Stimulated activated CD4-positive, alpha-beta T cell treated with anti-CD3 and anti-CD28 coated beads, Interleukin-2, amount 100 ng/mL, for 24 hours (primary cell): ENCODE measurements around the gene PPP1R9A.

ENCODE experiments used
- DNase-seq, 2 donors: peaks; one replicate each; pipeline ENCODE4 v3.0.0-alpha.2; 2020

PPP1R9A gene

DNA sequence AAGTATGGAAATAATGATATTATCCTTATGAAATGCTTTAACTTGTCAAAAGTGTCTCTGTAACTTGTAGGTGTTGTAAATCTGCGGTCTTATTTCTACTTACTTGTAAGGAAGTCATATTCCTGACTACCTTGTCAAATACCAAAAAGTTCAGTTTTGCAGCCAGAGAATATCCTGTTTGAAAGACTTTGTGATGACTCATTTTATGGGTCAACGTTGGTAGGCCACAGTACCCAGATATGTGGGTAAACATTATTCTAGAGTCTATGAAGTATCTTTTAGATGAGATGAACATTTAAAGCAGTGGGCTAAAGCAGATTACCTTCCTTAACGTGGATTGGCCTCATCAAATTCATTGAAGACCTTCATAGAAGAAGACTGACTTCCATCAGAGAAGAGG is 195.3 kb downstream of the PPP1R9A start:
- DNase-seq: no peak

DNA sequence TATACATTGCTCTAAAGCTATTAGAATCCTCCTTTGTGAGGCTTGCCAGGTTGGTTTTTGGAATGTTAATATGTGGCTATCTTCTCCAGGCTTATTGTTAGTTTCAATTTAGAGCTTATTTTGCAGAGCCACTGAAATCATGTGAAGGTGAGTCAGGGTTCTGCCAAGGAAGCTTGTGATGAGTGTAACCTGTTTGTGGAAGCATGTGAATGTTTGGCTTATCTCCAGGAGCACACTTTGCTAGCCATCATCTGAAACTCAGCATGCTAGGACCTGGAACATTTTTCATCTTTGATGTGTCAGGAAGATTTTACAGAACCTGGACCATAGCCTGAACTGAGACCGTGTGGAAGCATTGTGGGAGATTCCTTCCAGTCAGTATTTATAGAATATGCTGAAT is 197.3 kb downstream of the PPP1R9A start:
- no peak for DNase-seq

DNA sequence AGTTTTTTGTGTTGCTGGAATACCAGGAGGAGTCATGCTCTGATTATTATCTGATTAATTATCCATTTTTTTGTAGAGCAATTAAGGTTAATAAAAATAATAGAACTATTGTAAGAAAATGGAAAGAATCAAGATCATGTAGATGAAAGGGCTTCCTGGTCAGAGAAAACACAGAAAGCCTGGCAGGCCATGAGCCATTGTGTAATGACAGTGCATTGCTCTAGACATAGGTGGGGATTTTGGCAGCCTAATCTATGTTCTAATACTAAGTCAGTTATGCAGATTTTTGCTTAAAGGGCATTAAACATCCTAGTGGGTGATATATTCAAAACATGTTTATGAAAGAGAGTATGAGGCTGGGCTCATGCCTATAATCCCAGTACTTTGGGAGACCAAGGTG is 198.2 kb downstream of the PPP1R9A start:
- DNase-seq: no peak

DNA sequence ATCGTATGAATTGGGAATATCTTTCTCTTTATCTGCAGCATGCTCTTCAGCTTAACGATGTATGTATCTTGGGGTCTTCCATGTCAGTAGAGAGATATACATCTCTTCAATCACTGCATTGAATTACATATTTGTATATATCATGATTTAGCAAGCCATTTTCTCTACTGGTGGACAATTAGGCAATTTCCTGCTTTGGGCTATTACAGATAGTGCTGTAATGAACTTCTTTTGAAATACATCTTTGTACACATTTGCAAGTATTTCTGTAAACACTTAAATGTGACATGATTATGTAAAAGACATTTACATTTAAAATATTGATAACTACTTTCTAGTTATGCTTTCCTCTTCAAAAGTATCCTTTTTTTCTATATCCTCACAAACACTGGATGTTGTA is 199.0 kb downstream of the PPP1R9A start:
- DNase-seq: no peak

DNA sequence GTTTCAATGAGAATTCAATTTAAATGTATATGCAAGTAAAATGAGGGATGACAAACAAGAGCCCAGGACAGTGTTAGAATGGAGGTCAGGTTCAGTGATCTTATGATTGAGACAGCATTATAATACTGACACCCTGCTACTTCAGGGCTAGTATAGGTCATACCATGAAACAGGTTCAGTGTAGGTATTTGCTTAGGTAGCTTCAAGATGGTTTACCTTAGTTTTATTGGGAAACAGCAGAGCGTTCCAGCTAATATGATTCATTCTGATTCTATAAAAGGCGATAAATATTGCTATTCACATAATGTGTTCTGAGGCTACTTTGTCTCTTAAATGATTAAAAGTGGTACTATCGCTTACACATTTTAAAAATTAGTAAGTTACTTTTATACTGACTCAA is 203.3 kb downstream of the PPP1R9A start:
- DNase-seq: no peak

GRCh38 chr7:95113590-95113989 is 206.2 kb downstream of the PPP1R9A start:
- DNase-seq: no peak

DNA sequence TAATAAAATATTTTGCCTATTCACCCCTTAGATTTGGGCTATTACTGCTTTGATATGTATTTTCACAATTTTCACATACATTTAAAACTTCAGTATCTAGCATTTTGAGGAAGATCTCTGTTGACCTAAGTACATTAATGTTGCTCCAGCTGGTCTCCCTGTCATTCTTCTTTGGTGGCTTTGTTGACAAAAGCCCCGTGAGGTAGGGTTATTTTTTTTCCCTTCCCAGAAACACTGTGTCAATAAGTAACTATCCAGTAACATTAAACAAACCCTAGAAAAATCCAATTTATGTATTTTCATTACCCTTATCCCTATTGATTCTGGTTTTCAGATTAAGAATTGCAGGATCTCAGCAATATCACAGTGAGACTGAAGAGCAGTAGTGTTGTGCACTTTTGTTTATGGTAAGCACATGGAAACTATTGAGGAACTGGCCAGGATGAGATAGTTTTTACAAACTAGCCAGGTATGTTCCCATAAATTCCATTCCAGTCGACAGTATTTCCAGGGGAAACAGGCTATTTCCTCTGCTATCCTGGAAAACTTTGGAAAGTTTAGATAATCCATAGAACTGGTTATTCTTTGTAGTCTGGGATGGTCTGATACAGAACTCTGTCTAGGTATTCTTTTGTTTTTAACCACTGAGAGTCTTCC is 218.8 kb downstream of the PPP1R9A start:
- no peak for DNase-seq

DNA sequence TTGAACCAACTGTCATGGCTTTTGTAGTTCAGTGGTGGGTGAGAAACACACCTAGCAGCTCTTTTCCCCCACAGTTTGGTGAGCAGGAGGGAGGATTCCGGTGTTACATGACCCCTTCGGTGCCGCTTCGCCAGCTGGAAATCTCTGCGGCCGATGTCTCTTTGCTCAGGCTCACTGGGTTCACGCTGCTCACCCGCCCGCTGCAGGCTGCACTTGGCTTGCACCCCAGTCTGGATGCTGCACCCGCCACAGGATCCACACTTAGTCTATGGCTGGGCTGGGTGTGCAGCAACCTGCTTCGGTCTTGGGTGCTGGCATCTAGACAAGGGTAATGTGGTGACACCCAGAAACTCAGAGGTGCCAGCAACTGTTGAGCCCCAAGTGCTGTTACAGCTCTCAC is 225.1 kb downstream of the PPP1R9A start:
- DNase-seq: no peak

DNA sequence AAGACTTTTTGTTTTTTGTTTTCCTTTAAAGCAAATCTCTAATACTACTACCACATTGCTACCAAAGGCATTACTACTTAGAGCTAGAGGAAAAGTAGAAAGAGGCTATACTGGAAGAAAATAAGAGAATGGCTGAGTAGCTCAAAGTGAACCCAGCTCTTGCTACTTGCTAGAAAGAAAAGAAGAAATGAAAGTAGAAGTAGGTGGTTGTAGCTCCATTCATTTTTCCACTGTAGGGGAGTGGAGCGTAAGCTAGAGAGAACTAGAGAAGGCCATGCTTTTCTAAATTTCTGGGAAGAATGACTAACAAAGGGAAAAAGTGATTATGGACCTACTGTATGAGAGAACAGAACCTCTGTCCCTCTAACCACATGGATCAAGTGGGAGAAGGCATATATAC is 232.5 kb downstream of the PPP1R9A start:
- DNase-seq: no peak

DNA sequence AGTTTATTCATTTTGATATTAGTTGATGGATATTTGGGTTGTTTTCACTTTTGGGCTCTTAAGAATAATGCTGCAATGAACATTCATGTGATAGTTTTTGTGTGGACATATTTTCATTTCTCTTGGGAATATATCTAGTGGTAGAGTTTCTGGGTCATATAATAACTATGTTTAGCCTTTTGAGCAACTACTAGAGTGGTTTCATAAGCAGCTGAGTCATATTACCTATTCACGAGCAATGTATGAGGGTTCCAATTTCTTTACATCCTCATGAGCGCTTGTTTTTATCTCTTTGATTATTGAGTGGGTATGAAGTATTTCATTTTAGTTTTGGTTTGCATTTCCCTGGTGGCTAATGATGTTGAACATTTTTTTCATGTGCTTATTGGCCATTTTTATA is 234.4 kb downstream of the PPP1R9A start:
- no peak for DNase-seq

DNA sequence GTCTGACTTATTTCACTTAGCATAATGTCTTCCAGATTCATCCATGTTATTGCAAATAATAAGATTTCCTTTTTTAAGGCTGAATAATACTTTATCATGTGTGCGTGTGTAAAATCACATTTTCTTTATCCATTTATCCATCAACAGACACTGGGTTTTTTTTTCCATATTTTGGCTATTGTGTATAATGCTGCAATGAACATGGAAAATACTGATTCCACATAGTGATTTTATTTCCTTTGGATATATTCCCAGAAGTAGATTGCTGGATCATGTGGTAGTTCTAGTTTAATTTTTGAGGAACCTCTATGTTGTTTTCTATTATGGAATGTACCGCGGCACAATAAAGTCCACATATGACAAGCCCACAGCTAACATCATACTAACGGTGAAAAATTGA is 236.9 kb downstream of the PPP1R9A start:
- DNase-seq: no peak

DNA sequence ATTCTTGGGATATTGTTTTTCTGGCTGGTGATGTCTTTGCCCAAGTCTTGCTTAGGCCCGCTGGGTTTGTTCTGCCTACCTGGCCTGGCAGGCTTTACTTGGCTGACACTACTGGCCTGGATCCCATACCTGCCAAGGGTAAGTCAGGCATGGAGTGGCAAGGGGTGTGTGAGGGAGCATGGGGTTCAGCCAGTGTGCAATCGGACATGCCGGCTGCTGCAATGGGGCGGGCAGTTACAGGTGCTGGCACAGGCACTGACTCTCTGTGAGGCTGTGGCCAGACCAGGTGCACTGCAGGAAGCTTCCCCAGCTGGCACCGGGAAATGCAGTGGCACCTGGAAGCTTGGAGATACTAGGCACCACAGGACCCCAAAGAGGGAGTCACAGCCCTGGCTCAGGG is 248.6 kb downstream of the PPP1R9A start:
- DNase-seq: no peak

DNA sequence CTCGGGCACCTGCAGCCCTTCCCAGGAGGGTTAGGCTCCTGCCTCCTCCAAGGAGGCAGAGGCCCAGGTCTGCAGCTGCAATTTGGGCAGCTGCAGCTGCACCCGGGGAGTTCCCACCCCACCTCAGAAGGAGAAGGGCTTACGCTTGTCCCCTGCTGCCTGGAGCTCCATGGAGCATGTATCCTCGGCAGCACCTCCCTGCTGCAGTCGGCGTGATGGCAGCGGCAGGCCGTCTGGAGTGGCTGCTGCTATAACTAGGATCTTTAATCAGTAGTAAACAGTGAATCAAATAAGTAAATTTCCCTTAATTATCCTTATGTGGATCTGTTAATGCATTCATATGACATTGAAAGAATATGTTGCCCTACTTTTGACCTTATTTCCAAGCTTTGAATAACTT is 250.0 kb downstream of the PPP1R9A start:
- DNase-seq: no peak

DNA sequence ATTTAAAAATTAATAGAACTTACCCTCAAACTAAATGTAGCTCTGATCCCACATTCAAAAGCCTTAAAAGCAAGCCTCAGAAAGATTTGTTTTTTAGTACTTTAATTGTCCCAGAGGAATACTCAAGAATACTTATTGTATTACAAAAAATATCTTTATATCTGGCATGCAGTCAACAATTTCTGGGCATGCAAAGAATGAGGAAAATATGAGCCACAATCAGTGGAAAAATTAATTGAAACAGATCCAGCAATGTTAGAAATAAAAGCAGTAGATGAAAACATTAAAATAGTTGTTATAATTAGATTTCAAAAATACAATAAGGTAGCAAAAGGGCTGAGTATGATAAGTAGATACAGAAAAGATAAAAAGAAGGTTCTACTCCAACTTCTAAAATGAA is 262.3 kb downstream of the PPP1R9A start:
- no peak for DNase-seq

- no peak for DNase-seq
These were observed 265.0 kb downstream of the PPP1R9A start for GRCh38 chr7:95172420-95172819.

- peak in 1 of 2 donors; percentile 0 for DNase-seq
These were observed 283.1 kb downstream of the PPP1R9A start for GRCh38 chr7:95190515-95190914.

DNA sequence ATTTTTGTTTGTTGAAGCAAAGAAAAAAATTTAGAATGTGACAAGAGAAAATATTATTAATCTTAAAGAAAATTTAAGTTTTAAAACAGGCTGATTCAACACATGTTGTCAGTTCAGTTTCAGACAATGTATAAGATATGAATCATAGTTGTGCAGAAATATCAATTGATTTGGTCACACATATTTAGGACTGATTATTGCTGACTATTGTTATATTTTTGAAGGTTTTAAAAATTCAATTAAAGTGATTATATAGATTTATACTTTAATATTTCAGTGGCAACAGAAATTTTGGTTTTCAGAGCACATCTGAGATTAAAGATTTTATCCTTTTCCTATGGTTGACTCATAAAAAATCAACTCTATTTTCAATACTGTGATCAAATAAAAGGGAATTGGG is 284.4 kb downstream of the PPP1R9A start:
- no peak for DNase-seq

- DNase-seq: no peak
These were observed 291.5 kb downstream of the PPP1R9A start for GRCh38 chr7:95198863-95199262.

DNA sequence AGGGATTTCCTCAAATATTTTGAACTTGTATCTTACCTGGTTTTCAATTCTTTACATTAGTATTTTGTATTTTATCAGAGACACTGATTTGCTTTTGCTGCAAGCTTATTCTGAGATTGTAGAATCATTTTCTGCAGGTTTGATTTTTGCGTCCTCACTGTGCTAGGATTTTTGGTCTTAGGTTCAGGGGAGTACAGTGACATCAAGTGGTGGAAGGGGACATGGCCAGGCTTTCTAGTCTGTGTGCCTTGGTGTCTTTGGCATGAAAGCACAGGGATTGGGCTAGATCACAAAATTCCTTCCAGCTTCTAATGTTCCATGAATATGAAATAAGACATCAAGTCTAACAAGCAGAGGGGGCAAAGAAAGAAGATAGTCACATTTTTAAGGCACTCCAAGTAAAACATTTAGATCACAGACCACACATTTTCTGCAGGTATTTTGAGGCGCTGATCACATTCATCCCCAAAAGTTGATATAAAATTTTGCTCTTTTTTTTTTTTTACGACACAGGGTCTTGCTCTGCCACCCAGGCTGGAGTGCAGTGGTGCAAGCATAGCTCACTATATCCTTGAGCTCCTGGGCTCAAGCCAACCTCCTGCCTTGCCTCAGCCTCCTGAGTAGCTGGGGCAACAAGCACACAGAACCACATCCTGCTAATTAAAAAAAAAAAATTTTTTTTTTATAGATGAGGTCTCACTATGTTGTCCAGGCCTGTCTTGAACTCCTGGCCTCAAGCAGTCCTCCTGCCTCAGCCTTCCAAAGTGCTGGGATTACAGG is 292.6 kb downstream of the PPP1R9A start:
- no peak for DNase-seq

DNA sequence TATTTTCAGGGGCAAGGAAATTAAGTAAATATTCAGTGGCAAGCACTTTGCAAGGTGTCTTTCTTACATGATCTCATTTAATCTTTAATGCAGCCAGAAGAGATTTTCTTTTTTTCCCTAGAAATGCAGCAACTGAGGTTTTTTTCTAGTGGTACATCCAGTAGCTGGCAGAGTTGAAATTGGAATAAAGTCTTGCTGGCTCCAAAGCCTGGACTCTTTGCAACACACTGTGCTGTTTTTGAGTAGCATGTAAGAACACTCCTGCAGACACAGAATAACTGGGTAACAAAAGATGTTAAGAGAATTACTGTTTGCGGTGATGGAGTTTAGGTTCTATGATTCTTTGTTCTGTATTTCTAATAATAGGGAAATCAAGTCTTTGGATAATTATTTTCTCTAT is 293.3 kb downstream of the PPP1R9A start:
- no peak for DNase-seq

DNA sequence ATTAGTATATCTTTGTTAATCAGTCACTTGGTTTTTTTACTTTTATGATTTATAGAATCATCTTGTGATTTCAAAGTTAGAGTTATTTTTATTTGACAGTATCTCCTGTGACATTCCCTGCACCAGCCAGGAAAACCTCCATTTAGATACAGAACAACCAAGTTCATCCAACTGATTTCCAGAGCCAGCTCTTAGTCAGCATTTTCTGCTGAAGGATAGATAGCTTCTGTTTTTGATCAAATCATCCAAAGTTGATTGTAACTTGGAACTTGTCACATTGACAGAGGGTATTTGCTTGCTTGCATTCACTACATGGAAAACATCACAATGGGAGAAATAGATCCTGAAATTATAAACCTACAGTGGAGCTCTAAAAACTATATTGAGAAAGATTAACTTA is 294.3 kb downstream of the PPP1R9A start:
- no peak for DNase-seq

DNA sequence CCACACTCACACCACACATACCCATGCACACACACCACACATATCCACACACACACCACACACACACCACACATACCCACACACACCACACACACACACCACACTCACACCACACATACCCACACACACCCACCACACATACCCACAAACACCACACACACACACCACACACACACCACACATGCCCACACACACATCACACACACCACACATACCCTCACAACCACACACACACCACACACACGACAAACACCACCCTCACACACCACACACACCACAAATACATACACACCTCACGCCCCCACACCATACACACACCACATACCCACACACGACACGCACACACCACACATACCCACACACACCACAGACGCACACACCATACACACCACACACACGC is 297.2 kb downstream of the PPP1R9A start:
- no peak for DNase-seq

- DNase-seq: no peak
These were observed 298.4 kb downstream of the PPP1R9A start for GRCh38 chr7:95205665-95206225.

DNA sequence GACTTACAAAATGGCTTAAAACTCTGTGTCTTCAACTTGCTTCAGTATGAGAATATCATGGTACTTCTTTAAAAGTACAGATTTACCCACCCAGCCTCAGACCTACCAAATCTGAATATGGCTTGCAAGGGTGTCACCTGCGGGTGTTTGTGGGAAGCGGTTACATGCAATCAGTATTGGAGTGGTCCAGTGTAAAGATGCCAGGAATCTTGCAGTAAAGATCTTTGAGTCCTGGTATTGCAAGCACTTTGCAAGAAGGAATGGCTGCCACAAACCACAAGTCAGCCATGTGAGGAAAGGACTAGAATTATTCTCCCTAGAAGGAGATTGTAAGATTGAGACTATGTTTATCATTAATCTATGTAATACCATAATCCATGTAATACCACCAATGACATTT is 301.9 kb downstream of the PPP1R9A start:
- no peak for DNase-seq

DNA sequence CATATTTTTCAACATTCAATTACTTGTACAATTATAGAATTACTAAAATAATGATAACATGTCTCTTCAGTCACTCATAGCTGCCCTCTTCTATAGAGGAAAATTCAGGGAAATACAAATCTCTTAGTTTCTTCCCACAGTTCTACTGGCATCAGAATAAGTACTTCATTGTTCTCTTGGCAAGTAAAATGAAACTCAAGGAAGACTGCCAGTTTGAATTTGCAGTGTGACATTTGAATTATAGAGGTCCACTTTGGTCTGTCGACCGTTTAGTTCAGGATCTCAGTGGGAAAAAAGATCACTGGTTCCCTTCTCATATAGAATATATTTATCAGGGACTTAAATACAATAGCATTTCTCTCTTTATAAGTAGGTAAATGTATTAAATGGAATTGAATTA is 302.4 kb downstream of the PPP1R9A start:
- no peak for DNase-seq
